ENCODE measurements around the gene GPRIN3.

DNA sequence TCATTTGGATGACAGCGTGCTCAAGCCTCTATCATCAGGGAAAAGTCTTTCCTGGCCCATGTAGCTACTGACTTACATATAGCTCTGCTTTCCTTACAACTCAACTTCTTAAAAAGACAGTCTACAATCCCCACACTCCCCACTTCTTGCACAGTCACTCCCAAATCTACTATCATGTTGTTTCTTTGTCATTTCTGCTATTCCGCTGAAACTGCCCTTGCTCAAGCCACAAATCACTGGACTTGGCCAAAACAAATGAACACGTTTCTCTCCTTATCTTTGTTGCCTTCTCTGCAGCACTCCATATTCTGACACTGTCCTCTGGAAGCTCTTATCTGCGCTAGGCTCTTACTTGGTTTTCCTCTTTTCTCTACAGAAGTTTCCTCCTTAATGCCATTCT, 28.2 kb downstream of the GPRIN3 start:
- TF ChIP-seq, protein P1, sequence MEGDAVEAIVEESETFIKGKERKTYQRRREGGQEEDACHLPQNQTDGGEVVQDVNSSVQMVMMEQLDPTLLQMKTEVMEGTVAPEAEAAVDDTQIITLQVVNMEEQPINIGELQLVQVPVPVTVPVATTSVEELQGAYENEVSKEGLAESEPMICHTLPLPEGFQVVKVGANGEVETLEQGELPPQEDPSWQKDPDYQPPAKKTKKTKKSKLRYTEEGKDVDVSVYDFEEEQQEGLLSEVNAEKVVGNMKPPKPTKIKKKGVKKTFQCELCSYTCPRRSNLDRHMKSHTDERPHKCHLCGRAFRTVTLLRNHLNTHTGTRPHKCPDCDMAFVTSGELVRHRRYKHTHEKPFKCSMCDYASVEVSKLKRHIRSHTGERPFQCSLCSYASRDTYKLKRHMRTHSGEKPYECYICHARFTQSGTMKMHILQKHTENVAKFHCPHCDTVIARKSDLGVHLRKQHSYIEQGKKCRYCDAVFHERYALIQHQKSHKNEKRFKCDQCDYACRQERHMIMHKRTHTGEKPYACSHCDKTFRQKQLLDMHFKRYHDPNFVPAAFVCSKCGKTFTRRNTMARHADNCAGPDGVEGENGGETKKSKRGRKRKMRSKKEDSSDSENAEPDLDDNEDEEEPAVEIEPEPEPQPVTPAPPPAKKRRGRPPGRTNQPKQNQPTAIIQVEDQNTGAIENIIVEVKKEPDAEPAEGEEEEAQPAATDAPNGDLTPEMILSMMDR (IDR thresholded peaks at IDR 0.05), result no peak
- no peak for TF ChIP-seq EP300 (IDR thresholded peaks at IDR 0.05)
- TF ChIP-seq POLR2A (IDR thresholded peaks at IDR 0.05), result no peak
- no peak for TF ChIP-seq POLR2AphosphoS5 (IDR thresholded peaks at IDR 0.05)

Data from stomach (tissue), 4 donors.